K562 (cell line): ENCODE measurements around the gene PRDM1.

Experiments
- ARHGAP35 ChIP-seq: fragments of 450-650 bp; IDR thresholded peaks from 2 replicates; pipeline ENCODE4 v1.6.1; 2018; ENCODE audit not compliant: partially characterized antibody
- CCNT2 ChIP-seq: IDR thresholded peaks from 2 replicates; pipeline ENCODE4 v1.6.1; 2011; ENCODE audit warnings: borderline replicate concordance, low read depth, mild to moderate bottlenecking, moderate library complexity, mixed read lengths, low read length; ENCODE audit not compliant: insufficient read length; ENCODE audit errors: extremely low read depth
- MAFK ChIP-seq: IDR thresholded peaks from 2 replicates; pipeline ENCODE4 v1.6.1; 2011; ENCODE audit warnings: low read length, improper control_type of control experiment
- MYNN ChIP-seq, 2 experiments: sonication (generic); formaldehyde crosslinking in 1 of 2; IDR thresholded peaks; 2 replicates each; pipeline versions ENCODE4 v1.5.0 to v1.6.1; 2016 to 2020; ENCODE audit warnings: antibody characterized with exemption in 1 of 2, missing genetic modification reagents in 1 of 2
- SP2 ChIP-seq: IDR thresholded peaks from 2 replicates; pipeline ENCODE4 v1.6.1; 2011; ENCODE audit warnings: mild to moderate bottlenecking, low read depth, low read length, moderate library complexity; ENCODE audit not compliant: poor library complexity, severe bottlenecking; ENCODE audit errors: extremely low read depth
- ZKSCAN8 ChIP-seq: fragments of 200-800 bp; sonication (Bioruptor generic); IDR thresholded peaks from 2 replicates; pipeline ENCODE4 v1.6.1; 2016; ENCODE audit warnings: missing genetic modification characterization, missing compliant biosample characterization
- ZNF384 ChIP-seq: IDR thresholded peaks from 2 replicates; pipeline ENCODE4 v1.6.1; 2012; ENCODE audit warnings: low read depth, low read length, improper control_type of control experiment
- TF ChIP-seq, protein P1 (sequence below): sonication (generic); formaldehyde crosslinking; IDR thresholded peaks from 2 replicates; pipeline ENCODE4 v1.9.0; 2022; ENCODE audit warnings: mild to moderate bottlenecking, missing genetic modification reagents
- TF ChIP-seq, protein P2 (sequence below), 2 experiments: fragments of 450-650 bp; conservative IDR thresholded peaks; 2 replicates each; pipeline ENCODE4 v1.6.1; 2017; ENCODE audit warnings: mild to moderate bottlenecking in 2 of 2, moderate library complexity in 2 of 2
- TF ChIP-seq, protein P3 (sequence below), 3 experiments: IDR thresholded peaks in 2 of 3; conservative IDR thresholded peaks in 1 of 3; 2 replicates each; pipeline ENCODE4 v1.5.1; 2011 to 2012; ENCODE audit warnings: low read length in 3 of 3, mild to moderate bottlenecking in 3 of 3, control low read depth in 2 of 3, improper control_type of control experiment in 1 of 3, inconsistent platforms in 1 of 3, low read depth in 1 of 3, mixed read lengths in 1 of 3, moderate library complexity in 1 of 3; ENCODE audit not compliant: insufficient read depth in 2 of 3
- TF ChIP-seq, protein P4 (sequence below): fragments of 250-450 bp; sonication (Bioruptor Pico); IDR thresholded peaks from 2 replicates; pipeline ENCODE4 v1.8.0; 2022; ENCODE audit warnings: moderate library complexity, mild to moderate bottlenecking, inconsistent platforms

DNA sequence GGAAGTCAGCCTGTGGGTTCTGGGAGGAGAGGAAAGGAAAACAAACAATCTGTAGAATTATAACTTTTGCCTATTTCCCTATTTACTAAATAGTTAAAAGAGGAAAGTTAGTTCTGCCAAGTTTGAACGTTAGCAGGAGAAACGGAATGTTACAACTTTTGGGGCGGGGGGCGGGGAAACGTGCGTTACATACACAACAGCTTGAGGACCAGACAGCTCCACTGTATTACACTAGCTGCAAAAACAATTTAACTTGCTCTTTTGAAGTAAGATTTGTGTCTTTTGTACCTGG lies 498 bp upstream of the PRDM1 start:
- TF ChIP-seq, protein P1, sequence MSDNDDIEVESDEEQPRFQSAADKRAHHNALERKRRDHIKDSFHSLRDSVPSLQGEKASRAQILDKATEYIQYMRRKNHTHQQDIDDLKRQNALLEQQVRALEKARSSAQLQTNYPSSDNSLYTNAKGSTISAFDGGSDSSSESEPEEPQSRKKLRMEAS (CRISPR knock-in tag), result no peak
- TF ChIP-seq ARHGAP35, result no peak
- TF ChIP-seq, protein P2, sequence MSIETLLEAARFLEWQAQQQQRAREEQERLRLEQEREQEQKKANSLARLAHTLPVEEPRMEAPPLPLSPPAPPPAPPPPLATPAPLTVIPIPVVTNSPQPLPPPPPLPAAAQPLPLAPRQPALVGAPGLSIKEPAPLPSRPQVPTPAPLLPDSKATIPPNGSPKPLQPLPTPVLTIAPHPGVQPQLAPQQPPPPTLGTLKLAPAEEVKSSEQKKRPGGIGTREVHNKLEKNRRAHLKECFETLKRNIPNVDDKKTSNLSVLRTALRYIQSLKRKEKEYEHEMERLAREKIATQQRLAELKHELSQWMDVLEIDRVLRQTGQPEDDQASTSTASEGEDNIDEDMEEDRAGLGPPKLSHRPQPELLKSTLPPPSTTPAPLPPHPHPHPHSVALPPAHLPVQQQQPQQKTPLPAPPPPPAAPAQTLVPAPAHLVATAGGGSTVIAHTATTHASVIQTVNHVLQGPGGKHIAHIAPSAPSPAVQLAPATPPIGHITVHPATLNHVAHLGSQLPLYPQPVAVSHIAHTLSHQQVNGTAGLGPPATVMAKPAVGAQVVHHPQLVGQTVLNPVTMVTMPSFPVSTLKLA (conservative IDR thresholded peaks at IDR 0.05), result no peak
- TF ChIP-seq, protein P3, sequence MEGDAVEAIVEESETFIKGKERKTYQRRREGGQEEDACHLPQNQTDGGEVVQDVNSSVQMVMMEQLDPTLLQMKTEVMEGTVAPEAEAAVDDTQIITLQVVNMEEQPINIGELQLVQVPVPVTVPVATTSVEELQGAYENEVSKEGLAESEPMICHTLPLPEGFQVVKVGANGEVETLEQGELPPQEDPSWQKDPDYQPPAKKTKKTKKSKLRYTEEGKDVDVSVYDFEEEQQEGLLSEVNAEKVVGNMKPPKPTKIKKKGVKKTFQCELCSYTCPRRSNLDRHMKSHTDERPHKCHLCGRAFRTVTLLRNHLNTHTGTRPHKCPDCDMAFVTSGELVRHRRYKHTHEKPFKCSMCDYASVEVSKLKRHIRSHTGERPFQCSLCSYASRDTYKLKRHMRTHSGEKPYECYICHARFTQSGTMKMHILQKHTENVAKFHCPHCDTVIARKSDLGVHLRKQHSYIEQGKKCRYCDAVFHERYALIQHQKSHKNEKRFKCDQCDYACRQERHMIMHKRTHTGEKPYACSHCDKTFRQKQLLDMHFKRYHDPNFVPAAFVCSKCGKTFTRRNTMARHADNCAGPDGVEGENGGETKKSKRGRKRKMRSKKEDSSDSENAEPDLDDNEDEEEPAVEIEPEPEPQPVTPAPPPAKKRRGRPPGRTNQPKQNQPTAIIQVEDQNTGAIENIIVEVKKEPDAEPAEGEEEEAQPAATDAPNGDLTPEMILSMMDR (IDR thresholded peaks at IDR 0.05 in 2 of 3, conservative IDR thresholded peaks at IDR 0.05 in 1 of 3; ENCODE audit: insufficient read depth in 2 of 3, low read depth in 1 of 3, low read length in 3 of 3), result no peak
- no peak for TF ChIP-seq MYNN (IDR thresholded peaks at IDR 0.05)
- TF ChIP-seq MYNN (CRISPR knock-in tag; IDR thresholded peaks at IDR 0.05), result no peak
- no peak for TF ChIP-seq ZNF384
- TF ChIP-seq SP2, result no peak
- TF ChIP-seq CCNT2, result no peak
- TF ChIP-seq, protein P4, sequence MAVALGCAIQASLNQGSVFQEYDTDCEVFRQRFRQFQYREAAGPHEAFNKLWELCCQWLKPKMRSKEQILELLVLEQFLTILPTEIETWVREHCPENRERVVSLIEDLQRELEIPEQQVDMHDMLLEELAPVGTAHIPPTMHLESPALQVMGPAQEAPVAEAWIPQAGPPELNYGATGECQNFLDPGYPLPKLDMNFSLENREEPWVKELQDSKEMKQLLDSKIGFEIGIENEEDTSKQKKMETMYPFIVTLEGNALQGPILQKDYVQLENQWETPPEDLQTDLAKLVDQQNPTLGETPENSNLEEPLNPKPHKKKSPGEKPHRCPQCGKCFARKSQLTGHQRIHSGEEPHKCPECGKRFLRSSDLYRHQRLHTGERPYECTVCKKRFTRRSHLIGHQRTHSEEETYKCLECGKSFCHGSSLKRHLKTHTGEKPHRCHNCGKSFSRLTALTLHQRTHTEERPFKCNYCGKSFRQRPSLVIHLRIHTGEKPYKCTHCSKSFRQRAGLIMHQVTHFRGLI (CRISPR knock-in tag), result no peak
- TF ChIP-seq MAFK, result no peak
- TF ChIP-seq ZKSCAN8 (CRISPR knock-in tag), result no peak
